Measurements from ENCODE around the gene HHEX. TPM values are rescaled to one million over a fixed set of nuclear protein-coding genes. Genes with fewer than 3 reads are reported as not detected.

Gene HHEX
- total and polyA plus RNA-seq, 3 donors from 2014 or later, result 2.6 to 5.6 (median 4.0) TPM

DNA sequence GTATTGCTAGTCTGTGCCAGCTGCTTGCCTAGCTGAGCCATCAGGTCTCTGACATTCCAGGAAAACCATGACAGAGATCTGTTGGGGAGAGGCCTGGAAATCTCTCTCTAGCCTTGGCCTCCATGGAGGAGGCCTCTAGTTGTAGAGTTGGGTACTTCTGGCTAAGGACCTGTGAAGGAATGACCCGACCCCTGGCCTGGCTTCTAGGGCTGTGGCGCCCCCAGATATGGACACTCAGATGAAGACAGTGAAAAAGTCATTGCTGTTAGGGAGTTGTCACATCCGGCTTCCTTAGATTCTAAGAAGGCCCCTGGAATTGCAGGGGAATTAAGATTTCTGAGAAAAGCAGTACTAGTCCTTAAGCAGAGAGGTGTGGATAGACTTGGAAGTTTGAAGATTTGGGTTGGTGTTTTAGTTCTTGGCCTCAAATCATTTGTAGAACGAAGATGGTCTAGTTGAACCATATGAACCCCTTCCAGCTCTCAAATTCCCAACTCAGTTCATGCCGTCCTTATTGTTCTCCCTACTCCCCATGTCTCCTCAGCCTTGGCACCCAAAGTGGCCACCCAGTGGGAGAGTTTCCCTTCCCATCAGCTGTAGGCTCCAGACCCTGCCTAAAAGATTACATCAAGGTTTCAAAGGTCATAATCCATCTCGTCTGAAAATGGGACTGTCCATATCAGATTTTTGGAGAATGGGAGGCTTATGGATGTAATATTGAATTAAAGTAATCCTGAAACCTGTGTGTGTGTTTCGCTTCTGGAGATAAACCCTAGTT lies 7.0 kb downstream of the HHEX start:
- Histone ChIP-seq H3K4me1 (peaks cover 3% of the 10 kb centered on the region), H3K4me3 (no peak overlapping the region), H3K27me3 (no peaks in the 10 kb centered on the region), H3K27ac (no peak overlapping the region), H3K9me3 (no peaks in the 10 kb centered on the region), H3K36me3 (ENCODE audit: low read depth, missing control alignments) (no peaks in the 10 kb centered on the region)
- DNase-seq, result no peak
- intact Hi-C loops (cut with DNase I; ENCODE audit: low total_unique reads), result no loop called here
- whole genome bisulfite sequencing, 2 donors, result 71 to 78% methylated on average over 7 of the region's 7 CpGs
- TF ChIP-seq POLR2A (IDR thresholded peaks at IDR 0.05), result no peak
- TF ChIP-seq, protein P1, sequence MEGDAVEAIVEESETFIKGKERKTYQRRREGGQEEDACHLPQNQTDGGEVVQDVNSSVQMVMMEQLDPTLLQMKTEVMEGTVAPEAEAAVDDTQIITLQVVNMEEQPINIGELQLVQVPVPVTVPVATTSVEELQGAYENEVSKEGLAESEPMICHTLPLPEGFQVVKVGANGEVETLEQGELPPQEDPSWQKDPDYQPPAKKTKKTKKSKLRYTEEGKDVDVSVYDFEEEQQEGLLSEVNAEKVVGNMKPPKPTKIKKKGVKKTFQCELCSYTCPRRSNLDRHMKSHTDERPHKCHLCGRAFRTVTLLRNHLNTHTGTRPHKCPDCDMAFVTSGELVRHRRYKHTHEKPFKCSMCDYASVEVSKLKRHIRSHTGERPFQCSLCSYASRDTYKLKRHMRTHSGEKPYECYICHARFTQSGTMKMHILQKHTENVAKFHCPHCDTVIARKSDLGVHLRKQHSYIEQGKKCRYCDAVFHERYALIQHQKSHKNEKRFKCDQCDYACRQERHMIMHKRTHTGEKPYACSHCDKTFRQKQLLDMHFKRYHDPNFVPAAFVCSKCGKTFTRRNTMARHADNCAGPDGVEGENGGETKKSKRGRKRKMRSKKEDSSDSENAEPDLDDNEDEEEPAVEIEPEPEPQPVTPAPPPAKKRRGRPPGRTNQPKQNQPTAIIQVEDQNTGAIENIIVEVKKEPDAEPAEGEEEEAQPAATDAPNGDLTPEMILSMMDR (IDR thresholded peaks at IDR 0.05), result no peak

DNA sequence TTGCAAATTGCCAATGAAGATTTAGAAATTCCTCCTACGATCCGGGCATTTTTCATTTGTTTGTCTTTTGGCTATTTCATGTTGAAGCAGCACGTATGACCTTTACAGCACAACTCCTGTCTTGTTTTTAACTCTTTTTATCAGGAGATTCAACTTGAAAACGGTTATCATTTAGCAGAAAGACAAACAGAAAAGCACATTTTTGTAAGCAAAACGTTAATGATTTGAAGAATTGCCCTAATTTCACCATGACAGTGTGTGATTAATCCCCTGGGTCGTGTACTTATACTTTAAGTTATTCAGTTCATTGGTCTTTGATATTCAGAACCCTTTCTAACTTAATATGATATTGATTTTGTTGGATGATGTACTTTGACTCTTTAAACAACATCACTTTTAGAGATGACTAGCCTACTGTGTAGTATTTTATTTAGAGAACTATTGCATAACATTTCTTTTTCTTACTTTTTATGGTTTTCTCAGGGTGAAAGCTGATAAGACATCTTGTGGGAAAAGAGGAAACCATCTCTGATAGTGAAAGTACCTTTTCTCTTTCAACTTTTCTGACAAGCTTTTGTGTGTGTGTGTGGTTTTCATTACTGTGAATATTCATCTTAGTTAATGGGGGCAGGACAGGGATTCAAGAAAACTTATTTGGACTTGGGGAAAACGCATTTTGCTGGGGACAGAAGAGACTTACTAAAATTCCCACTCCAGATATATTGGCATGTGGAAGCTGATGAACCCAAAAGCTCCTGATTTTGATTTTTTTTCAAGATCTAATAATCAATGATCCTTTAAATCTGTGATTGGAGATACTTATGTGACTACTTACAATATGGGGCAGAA lies 8.1 kb downstream of the HHEX start:
- Histone ChIP-seq H3K27me3 (no peaks in the 10 kb centered on the region), H3K27ac (no peak overlapping the region)
- 69 to 75% methylated on average over 7 of the region's 7 CpGs for WGBS, 2 donors

DNA sequence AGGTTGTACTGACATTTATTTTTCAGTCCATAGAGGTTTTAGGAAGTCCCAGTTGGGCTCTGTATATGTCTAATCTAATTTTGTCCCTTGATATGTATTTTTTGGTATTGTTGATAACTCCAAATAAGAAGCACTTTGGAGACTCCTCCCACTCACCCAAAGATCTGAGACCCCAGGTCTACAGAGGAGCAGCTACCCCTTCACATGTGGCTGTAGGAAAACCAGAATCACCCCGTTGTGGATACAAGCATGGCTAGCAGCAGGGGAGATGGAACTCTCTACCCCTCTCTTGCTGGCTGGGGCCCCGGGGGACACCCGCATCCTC lies 9.4 kb downstream of the HHEX start:
- intact Hi-C loops (cut with DNase I; ENCODE audit: low total_unique reads), result no loop called here
- DNase-seq, result no peak
- Histone ChIP-seq H3K27me3 (no peaks in the 10 kb centered on the region), H3K4me3 (peak overlapping the region; percentile 43 to 58), H3K36me3 (ENCODE audit: low read depth, missing control alignments) (no peaks in the 10 kb centered on the region), H3K9me3 (no peaks in the 10 kb centered on the region), H3K27ac (peak overlapping the region in 1 of 2 donors; percentile 51), H3K4me1 (peaks cover 3% of the 10 kb centered on the region)
- 0 to 6% methylated on average over 3 of the region's 3 CpGs for WGBS, 2 donors
- no peak for TF ChIP-seq POLR2A (IDR thresholded peaks at IDR 0.05)
- TF ChIP-seq, protein P1 (IDR thresholded peaks at IDR 0.05), result no peak

More for the DNA sequence above, 8.1 kb downstream of the HHEX start:
- intact Hi-C loops (cut with DNase I; ENCODE audit: low total_unique reads), result no loop called here
- Histone ChIP-seq H3K36me3 (ENCODE audit: low read depth, missing control alignments) (no peaks in the 10 kb centered on the region), H3K4me1 (peaks cover 3% of the 10 kb centered on the region), H3K4me3 (no peak overlapping the region), H3K9me3 (no peaks in the 10 kb centered on the region)
- TF ChIP-seq, protein P1 (IDR thresholded peaks at IDR 0.05), result no peak
- TF ChIP-seq POLR2A (IDR thresholded peaks at IDR 0.05), result no peak
- no peak for DNase-seq

DNA sequence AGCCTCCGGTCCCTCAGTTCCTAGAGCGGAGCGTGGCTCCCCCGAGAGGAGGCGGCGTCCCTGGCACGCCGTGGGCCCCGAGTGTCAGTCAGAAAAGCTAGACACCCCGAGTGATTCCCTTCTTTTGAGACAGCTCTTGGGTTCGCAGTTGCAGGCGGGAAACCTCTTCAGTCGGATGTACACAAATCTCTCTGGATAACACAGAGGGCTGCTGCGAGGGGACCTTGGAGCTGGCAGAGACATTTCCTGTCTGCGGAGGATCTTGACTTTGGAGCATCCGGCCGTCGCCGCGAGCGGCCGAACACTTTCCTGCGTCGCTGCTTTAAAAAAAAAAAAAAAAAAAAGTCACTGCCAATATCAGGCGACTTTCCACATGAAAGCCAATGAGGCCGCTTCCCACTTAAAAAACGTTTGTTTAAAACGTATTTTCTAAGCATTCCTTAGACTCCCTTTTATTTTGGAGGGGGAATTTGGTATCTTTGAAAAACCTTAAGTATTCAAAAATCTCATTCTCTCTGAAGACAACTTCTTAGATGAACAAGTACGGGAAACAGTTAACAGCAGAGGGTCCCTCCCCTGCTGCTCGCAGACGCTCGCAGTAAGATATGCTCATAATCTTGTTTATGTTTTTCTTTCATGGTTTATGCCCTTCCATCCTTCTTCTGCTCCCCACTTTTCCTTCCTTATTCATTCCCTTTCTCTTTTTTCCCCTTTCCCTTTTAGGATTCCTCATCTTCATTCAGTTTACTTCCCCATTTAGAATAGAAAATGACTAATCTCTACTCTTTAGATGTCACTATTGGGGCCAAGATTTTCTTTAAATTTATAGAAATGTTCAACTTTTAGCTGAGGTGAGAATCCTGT lies 10.0 kb downstream of the HHEX start:
- Histone ChIP-seq H3K36me3 (ENCODE audit: low read depth, missing control alignments) (no peaks in the 10 kb centered on the region), H3K9me3 (no peaks in the 10 kb centered on the region), H3K4me1 (peaks cover 3% of the 10 kb centered on the region), H3K27ac (peak overlapping the region in 1 of 2 donors; percentile 51), H3K27me3 (no peaks in the 10 kb centered on the region), H3K4me3 (peak overlapping the region; percentile 43 to 58)
- intact Hi-C loops (cut with DNase I; ENCODE audit: low total_unique reads), result no loop called here
- TF ChIP-seq, protein P1 (IDR thresholded peaks at IDR 0.05), result no peak
- TF ChIP-seq POLR2A (IDR thresholded peaks at IDR 0.05), result no peak
- DNase-seq, result peak; percentile 36
- 0 to 1% methylated on average over 19 to 32 of the region's 32 CpGs for WGBS, 2 donors

All from testis (tissue), 3 donors.